Osteoblast (primary cell): Measurements from ENCODE around the gene ZBTB44. TPM values are rescaled to one million over a fixed set of nuclear protein-coding genes. Genes with fewer than 3 reads are reported as not detected.

ENCODE experiments used
- DNase-seq: peaks from one replicate; pipeline ENCODE4 v3.0.0; 2011; ENCODE audit warnings: low spot score, mixed read lengths; ENCODE audit not compliant: insufficient read length; ENCODE audit errors: missing footprints
- H2AFZ ChIP-seq: 2 replicates; pipeline ENCODE4 v1.6.0; 2011; ENCODE audit warnings: mild to moderate bottlenecking, low read length
- H3K27ac ChIP-seq: 2 replicates; pipeline ENCODE4 v1.5.1; 2011; ENCODE audit warnings: mild to moderate bottlenecking, low read depth, low read length, moderate library complexity
- H3K27me3 ChIP-seq: 2 replicates; pipeline ENCODE4 v1.6.0; 2012; ENCODE audit warnings: mild to moderate bottlenecking, control low read depth, inconsistent platforms, low read length, moderate library complexity; ENCODE audit not compliant: insufficient read depth
- H3K36me3 ChIP-seq: 2 replicates; pipeline ENCODE4 v1.5.1; 2011; ENCODE audit warnings: mild to moderate bottlenecking, low read length, control low read depth, moderate library complexity; ENCODE audit not compliant: insufficient read depth
- H3K4me1 ChIP-seq: 2 replicates; pipeline ENCODE4 v1.5.1; 2011; ENCODE audit warnings: mild to moderate bottlenecking, low read length, control low read depth, moderate library complexity; ENCODE audit not compliant: insufficient read depth
- H3K4me2 ChIP-seq: 2 replicates; pipeline ENCODE4 v1.6.0; 2011; ENCODE audit warnings: mild to moderate bottlenecking, low read length; ENCODE audit not compliant: insufficient read depth
- H3K4me3 ChIP-seq: fragments of 200-600 bp; sonication (generic); 3 replicates; pipeline ENCODE4 v1.5.1; 2012; ENCODE audit warnings: mild to moderate bottlenecking, low read length, inconsistent platforms; ENCODE audit not compliant: insufficient read depth
- H3K79me2 ChIP-seq: 2 replicates; pipeline ENCODE4 v1.6.0; 2012; ENCODE audit warnings: mild to moderate bottlenecking, low read length, control low read depth, inconsistent platforms; ENCODE audit not compliant: insufficient read depth
- H3K9me3 ChIP-seq: 2 replicates; pipeline ENCODE4 v1.5.1; 2011; ENCODE audit warnings: low read depth, low read length, control low read depth
- H4K20me1 ChIP-seq: 2 replicates; pipeline ENCODE4 v1.6.0; 2012; ENCODE audit warnings: mild to moderate bottlenecking, low read length, control low read depth; ENCODE audit not compliant: insufficient read depth
- total RNA-seq: library from RNA; depleted of rRNA; stranded (reverse); fragments of >200 nt; gene quantifications from 2 replicates; pipeline ENCODE4 v1.2.3, GENCODE V29; 2012
- TF ChIP-seq, protein P1 (sequence below): IDR thresholded peaks from 2 replicates; pipeline ENCODE4 v1.5.1; 2011; ENCODE audit warnings: mild to moderate bottlenecking, low read depth, low read length, moderate library complexity; ENCODE audit errors: extremely low read depth

ZBTB44 gene
- total RNA-seq, 1 donor: 50.3 TPM

DNA sequence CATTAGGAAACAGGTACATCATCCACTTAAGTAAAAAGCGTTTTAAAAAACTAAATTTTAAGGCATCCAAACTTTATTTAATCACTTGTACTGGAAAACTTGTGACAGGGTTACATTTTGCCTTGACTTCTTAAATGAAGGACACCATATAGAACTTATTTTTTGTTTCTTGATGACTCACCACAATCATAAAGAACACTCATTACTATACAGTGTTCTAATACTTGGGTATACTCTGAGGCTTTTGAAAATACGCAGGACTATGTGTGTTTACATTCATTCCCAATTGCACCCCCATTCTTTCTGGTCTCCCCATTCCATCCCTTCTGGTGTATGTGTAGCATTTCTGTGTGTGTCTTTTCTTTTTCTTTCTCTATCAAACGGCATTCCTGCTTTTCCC lies 69.9 kb downstream of the ZBTB44 start:
- TF ChIP-seq, protein P1, sequence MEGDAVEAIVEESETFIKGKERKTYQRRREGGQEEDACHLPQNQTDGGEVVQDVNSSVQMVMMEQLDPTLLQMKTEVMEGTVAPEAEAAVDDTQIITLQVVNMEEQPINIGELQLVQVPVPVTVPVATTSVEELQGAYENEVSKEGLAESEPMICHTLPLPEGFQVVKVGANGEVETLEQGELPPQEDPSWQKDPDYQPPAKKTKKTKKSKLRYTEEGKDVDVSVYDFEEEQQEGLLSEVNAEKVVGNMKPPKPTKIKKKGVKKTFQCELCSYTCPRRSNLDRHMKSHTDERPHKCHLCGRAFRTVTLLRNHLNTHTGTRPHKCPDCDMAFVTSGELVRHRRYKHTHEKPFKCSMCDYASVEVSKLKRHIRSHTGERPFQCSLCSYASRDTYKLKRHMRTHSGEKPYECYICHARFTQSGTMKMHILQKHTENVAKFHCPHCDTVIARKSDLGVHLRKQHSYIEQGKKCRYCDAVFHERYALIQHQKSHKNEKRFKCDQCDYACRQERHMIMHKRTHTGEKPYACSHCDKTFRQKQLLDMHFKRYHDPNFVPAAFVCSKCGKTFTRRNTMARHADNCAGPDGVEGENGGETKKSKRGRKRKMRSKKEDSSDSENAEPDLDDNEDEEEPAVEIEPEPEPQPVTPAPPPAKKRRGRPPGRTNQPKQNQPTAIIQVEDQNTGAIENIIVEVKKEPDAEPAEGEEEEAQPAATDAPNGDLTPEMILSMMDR: no peak
- no peaks in the 10 kb centered on the region for H3K9me3 ChIP-seq
- H3K27me3 ChIP-seq: no peaks in the 10 kb centered on the region
- peaks cover 15% of the 10 kb centered on the region for H4K20me1 ChIP-seq
- H3K4me2 ChIP-seq: no peak overlapping the region
- H2AFZ ChIP-seq: no peak overlapping the region
- no peak overlapping the region for H3K4me3 ChIP-seq
- peaks cover 10% of the 10 kb centered on the region for H3K4me1 ChIP-seq
- no peak overlapping the region for H3K27ac ChIP-seq
- DNase-seq: no peak
- H3K79me2 ChIP-seq: peaks cover 3% of the 10 kb centered on the region
- no peaks in the 10 kb centered on the region for H3K36me3 ChIP-seq

- H2AFZ ChIP-seq: no peak overlapping the region
- H3K4me3 ChIP-seq: no peak overlapping the region
- H3K27ac ChIP-seq: no peak overlapping the region
- H3K27me3 ChIP-seq: no peaks in the 10 kb centered on the region
- H3K36me3 ChIP-seq: no peaks in the 10 kb centered on the region
- no peak overlapping the region for H3K4me2 ChIP-seq
- no peaks in the 10 kb centered on the region for H3K9me3 ChIP-seq
- no peak for DNase-seq
- H4K20me1 ChIP-seq: peaks cover 11% of the 10 kb centered on the region
- peaks cover 10% of the 10 kb centered on the region for H3K4me1 ChIP-seq
- TF ChIP-seq, protein P1: no peak
- peaks cover 3% of the 10 kb centered on the region for H3K79me2 ChIP-seq
These were observed 70.9 kb downstream of the ZBTB44 start for GRCh38 chr11:130243816-130244215.

GRCh38 chr11:130241713-130242112 lies 73.0 kb downstream of the ZBTB44 start:
- Histone ChIP-seq H2AFZ (no peak overlapping the region), H3K4me1 (peaks cover 4% of the 10 kb centered on the region), H3K36me3 (no peaks in the 10 kb centered on the region), H3K4me2 (no peak overlapping the region), H3K27ac (no peak overlapping the region), H4K20me1 (peaks cover 5% of the 10 kb centered on the region), H3K79me2 (no peaks in the 10 kb centered on the region), H3K27me3 (no peaks in the 10 kb centered on the region), H3K4me3 (no peak overlapping the region), H3K9me3 (no peaks in the 10 kb centered on the region)
- no peak for DNase-seq
- TF ChIP-seq, protein P1: no peak

DNA sequence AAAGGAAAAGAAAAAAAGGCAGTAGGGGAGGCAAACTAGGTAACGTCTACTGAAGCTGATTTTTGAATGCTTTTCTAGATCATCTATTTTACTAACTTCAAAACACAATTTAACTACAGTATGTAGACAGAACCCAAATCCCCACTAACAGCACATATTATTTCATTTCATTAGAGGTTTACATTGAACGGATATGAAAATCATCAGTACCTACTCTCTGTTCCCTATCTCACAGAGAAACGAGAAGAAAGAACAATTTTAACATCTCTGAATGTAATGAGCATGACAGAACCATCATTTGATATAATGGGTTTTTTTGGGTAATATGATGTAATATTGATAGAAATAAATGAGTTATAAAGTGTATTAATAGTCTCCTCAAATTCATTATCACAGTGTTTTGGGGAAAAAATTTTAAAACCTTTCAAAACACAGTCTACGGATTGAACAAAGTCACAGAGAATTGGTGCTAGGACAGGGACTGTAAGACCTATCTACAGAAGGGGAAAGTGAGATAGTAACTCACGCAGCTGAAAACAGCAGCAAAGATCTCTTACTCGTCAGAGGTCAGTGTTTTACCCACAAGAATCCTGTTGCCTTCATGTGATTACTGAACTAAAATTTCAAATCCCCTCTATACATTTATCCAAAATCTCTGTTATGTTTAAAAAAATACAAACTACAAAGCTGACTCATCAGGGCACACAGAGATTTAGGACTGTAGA lies 77.3 kb downstream of the ZBTB44 start:
- no peaks in the 10 kb centered on the region for H4K20me1 ChIP-seq
- H3K27ac ChIP-seq: no peak overlapping the region
- H3K36me3 ChIP-seq: peaks cover 10% of the 10 kb centered on the region
- H3K4me3 ChIP-seq: no peak overlapping the region
- no peak overlapping the region for H2AFZ ChIP-seq
- no peaks in the 10 kb centered on the region for H3K27me3 ChIP-seq
- H3K4me2 ChIP-seq: no peak overlapping the region
- TF ChIP-seq, protein P1: no peak
- H3K79me2 ChIP-seq: no peaks in the 10 kb centered on the region
- no peaks in the 10 kb centered on the region for H3K4me1 ChIP-seq
- no peaks in the 10 kb centered on the region for H3K9me3 ChIP-seq
- no peak for DNase-seq
